Embryonic facial prominence (tissue), 1 donor: ENCODE measurements around the gene MORN5.

Experiments used
- DNase-seq: peaks from one replicate; pipeline ENCODE4 v3.0.0-alpha.2; 2016; ENCODE audit errors: extremely low spot score

MORN5 gene

DNA sequence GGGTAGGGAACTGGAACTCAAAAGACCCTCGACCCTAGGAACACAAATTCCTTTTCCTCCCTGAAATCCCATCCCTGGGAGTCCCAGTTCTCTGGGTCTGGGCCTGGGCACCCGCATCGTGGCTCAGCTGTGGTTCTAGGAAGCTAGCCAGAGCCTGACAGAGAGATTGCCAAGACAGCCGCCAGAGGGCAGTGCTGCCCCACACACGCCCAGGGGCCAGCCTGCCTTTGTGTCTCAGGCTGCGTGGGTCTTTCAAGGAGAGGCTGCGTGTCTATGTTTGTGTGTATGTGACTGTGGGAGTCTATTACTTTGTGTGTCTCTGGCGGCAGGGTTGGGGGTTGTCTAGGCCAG is 34.6 kb upstream of the MORN5 start:
- DNase-seq: peak; percentile 28

DNA sequence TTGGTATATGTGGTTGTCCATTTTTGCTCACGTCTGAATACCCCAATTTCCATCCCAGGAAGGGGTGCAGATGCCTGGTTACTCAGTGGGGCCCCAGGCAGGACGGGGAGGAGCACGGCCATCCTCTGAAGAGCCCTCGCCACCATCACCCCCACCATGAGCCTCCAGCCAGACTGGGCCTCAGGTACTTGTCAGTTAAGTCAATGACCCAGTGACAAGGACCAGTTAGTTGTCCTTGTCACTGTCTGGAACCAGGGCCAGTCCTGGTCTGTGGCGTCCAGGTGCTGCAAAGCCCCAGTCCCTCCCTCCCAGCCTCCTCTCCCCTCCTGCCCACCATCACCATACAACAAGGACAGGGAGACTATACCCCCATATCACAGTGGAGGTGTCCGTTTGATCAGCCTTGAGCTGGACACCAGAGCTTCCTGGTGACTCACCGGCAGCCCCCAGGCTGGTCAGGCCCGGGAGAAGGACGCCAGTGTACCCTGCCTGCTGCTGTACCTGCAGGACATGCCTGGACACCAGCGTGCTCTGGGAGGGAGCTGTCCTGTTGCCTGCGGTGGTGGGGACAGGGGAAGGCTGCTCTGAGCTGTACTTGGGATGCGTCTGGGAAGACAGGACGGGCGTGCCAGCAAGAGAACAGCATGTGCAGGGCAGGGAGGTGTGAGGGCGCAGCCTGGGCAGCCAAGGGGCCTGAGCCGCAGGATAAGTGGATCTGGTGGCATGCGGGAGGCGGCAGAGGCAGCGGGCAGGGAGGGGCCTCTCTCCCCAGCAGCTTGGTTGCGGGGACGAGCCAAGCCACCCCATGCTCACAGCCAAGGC is 34.0 kb upstream of the MORN5 start:
- DNase-seq: no peak

DNA sequence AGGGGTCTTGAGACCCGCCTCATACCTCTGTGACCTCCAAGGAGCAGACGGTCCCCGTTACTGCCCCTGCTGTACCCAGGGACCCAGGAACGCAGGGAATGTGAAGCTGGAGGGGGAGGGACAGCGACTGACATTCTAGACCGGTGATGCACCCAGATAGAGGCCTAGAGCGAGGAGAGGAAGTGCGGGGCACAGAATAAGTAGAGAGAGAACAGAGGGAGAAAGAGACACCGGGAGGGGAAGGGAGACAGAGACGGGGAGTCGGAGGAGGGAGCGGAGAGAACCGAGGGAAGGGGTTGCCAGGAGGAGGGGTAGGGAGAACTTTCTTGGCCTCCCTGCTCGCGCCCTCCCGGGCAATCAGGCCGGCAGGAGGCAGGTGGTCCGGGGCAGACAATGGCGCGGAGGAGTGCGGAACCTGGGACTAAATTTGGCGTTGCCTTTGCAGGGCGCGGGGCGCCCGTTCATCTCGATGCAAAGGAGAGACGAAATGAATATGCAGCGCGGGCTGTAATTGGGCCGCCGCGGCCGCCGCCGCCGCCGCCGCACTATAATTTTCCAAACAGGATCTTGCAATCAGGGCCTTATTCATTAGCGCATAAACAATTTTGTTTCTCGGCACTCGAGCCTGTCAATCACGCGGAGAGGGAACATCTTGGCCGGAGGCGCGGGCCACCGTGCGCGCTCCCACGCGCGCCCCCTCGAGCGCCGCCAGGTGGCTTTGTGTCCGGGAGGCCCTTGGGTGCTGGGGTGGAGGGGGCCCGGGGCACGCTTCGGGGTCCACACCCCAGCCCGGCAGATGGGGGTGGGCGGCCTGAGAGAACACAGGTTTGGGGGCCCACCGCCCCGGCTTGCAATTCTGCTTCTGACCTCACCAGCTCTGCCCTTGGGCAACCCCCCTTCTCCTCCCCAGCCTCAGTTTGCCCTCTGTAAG is 33.1 kb upstream of the MORN5 start:
- no peak for DNase-seq

DNA sequence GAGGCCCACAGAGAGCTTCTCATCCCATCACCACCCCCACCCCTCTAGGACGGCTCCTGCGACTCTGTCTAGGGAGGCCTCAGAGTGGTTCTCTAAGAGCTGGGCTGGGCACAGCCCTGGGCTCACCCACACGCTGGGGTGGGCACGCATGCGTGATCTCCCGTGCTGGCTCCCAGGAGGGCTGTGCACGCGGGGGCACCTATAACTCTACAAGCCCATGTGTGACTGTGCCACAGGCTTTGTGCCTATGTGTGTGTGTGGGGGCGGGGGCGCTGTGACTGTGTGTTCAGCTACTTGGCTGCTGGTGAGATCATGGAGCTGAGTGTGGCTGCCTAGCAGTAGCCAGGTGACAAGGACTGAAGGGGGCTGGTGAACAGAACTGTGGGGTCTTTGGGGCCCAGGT is 32.3 kb upstream of the MORN5 start:
- DNase-seq: no peak

DNA sequence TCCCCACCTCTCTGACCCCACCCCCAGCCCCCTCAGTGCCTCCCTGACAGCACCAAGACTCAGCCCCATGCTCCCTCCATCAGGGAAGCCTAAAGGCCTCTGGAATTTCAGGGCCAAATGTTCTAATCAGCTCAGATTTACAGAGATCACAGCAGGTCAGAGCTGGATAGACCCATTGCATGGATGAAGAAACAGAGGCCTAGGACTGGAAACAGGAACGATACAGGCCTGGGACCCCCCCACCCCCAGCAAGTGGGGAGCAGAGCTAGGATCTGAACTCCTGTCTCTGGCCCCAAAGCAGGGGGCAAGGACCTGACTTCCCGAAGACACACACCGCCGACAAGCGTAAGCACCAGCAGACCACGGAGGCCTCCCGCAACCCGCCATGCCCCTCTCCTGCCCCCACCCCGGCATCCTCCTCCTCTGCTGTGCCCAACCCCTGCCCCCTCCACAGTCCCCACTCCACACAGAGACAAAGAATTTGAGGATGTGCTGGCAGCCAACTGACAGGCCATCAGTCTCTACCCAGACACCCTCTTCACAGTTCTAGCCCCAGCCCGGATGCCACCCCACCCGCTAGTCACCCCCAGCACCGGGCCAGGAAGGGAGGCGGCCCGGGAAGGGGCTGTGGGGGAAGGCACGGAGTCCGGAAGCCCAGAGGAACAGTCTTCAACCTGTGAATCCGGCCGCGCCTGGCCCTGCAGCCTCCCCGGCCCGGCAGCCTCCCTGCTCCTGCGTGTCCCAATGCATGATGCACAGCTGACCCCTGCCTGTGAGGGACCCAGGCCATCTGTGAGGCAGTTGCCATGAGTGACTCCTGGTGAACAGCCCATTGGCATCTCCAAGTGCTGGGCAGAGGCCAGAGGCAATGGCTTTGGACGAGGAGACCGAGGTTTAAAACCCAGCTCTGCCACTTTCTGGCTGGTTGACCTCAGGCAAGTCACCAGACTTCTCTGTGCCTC is 31.4 kb upstream of the MORN5 start:
- DNase-seq: no peak

DNA sequence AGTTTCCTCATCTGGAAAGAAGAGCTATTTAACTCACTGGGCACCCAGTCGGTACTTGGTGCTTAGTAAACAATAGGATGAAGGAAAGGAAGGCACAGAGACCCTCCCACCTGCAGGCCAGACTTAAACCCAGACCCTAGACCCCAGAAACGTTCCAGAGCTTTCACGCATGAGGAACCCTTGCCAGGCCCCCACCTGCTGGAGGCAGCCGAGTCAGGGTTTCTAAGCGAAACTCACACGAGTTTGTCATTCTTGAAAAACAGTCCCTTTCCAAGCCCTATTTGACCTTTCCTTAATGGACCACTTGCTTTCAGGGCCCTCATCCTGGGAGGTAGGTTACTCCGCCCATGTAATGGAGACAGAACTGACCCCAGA is 30.8 kb upstream of the MORN5 start:
- DNase-seq: no peak

DNA sequence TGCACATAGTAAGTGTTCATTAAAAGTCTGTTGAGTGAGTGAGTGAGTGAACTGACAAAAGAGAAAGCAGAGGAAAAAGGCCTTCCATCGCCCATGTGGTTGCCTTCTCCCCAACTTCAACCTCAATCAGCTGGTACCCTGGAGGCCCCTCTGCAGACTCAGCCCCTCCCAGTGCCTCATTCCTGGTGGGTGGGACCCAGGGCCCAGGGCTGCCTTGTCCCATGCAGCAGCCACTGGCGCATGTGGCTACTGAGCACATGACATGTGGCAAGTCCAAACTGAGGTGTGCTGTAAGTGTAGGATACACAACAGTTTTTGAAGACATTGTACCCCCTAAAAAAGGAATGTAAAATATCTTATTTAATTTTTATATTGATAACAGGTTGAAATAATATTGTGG is 29.7 kb upstream of the MORN5 start:
- DNase-seq: no peak

DNA sequence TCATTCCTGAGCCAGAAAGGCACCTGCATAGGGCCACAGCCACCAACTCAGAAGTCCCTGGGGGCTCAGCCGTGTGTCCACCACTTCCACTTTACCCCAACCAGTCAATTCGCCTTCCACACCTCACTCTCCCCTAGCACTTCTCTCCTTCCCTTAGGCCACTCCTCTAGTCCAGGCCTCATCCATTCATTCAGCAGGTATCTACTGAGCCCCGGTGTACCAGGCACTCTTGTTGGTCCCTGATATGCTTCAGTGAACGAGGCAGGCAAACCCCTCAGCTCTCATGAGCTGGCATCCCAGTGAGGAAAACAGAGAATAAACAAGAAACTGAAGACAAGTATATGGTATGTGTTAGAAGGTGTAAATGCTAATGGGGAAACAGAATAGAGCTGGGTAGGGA is 28.9 kb upstream of the MORN5 start:
- DNase-seq: no peak

DNA sequence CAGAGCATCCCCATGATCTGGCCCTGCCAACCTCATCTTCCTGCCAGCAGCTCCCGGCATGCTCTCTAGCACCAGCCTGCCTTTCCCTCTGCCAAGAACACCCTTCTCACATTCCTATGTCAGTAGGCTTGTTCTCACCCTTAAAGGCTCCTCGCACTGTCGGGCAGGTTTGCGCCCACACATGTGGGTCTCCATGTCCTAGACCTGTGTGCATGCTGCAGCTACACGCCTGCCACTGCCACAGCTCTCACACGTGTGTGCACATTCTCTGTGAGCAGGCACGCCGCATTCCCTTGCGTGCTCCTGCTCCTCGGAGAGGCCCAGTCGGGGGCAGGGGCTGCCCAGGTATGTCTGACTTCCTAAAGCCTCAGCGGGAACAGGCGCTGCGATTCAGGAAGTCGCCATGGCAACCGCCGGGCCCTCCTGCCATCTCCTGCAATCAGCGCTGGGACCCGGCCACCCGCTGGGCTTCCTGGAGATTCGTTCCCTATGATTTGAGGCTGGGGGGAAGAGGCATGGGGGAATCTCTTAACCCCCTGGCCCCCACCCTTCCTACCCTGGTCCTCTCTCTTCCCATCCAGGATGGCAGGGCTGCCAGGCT is 28.2 kb upstream of the MORN5 start:
- no peak for DNase-seq

DNA sequence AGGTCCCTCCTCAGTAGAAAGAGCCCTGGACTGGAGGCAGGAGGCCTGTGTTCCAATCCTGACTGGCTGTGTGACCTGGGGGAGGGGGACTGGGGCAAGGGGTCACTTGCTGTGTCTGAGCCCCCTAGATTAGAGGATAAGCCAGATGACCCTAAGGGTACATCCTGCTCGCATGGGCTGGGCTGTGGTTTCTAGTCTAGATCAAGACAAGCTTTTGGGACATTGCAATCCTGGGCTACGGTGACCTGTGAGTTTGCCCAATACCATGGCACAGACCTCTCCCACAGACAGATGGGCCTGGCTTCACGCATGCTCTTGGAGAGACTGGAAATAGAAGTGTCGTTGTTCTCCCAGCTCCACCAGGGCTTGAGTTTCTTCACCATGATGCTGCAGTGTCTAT is 27.2 kb upstream of the MORN5 start:
- DNase-seq: no peak

DNA sequence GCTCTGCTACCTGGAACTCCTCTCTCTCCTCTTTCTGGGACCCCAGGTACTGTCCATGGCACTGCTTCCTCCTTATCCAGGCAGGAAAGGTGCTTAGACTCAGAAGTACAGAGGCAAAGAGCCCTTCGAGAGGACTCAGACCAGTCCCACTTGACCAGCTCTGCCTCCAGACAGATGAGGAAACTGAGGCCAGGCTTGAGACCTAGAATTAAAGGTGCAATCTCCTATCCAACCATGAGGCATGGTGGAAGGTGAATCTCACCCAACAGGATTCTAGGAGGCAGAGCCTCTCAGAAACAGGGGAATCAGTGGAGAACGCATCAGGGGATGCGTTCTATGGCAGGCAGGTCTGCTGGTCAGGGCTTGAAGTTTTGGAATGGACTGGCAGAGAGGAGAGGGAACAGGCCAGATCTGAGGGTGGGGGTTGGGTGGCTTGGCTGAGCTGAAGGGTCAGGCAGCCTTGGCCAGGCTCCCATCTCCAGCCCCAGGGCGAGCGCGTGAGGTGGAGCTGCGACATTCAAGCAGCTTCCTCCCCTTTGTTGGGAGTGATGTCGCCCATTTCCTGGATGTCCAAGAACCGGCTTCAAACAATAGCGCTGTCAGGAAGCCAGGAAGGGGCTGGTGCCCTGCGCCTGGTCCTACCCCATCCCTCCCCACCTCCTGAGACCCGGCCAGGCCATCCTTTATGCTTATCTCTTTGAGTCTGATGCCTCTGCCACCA is 26.3 kb upstream of the MORN5 start:
- no peak for DNase-seq

DNA sequence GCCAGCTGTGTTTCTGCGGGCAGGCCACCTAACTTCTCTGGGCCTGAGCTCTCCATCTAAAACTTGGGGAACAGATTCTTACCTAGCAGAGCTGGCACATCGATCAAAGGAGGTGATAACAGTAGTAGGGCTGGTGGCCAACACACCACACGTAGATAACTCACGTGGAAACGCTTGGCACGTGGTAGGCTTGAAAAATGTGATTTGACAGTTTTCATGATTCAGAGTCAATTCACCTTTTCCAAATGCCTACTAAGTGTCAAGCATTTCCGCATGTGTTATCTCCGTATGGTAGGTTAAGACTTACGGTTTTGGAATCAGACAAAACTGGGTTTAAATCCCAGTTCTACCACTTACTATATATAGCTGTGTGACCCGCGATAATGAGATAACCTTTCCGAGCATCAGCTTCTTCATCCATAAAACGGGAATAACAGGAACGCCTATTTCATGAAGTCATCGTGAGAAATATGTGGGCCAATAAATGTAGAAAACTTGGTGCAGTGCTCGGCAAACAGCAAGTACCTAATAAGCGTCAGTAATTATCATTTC is 25.6 kb upstream of the MORN5 start:
- no peak for DNase-seq

DNA sequence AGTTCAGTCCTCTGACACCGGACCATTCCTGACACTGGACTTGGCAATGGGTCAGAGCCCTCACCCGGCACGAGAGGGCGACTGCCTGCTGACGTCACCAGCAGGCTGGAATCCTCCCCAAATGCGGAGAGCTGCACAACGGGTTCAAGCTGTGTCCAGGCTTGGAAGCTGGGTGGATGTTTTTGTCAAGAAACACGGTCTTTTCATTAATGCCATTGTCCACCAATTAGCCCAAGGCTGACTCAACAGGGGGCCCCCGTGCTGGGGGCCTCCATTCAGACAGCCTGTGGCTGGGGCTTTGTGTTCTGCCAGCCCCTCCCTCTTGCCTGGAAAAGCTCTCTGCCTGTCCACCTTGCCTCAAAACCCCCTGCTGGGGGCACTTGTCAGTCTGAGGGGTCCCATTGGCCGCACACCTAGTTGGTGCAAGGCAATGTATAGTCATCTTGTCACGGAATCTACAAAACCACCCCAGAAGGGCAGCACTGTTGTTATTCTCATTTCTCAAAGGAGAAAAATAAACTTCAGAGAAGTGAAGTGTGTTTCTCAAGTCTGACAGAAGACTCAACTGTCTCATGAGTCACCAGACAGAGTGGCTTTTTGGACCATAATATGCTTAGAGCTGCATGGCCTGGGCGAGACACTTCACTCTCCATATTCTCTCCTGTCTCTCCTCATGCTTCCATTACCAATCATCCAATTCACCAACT is 24.7 kb upstream of the MORN5 start:
- no peak for DNase-seq

DNA sequence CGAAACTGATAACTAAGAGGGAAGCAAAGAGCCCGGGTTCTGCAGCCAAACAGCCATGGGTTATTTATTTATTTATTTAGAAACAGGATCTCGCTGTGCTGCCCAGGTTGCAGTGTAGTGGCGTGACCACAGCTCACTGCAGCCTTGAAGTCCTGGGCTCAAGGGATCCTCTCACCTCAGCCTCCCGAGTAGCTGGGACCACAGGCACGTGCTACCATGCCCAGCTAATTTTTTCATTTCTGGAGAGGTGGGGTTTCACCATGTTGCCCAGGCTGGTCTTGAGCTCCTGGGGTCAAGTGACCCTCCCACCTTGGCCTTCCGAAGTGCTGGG is 24.2 kb upstream of the MORN5 start:
- no peak for DNase-seq

DNA sequence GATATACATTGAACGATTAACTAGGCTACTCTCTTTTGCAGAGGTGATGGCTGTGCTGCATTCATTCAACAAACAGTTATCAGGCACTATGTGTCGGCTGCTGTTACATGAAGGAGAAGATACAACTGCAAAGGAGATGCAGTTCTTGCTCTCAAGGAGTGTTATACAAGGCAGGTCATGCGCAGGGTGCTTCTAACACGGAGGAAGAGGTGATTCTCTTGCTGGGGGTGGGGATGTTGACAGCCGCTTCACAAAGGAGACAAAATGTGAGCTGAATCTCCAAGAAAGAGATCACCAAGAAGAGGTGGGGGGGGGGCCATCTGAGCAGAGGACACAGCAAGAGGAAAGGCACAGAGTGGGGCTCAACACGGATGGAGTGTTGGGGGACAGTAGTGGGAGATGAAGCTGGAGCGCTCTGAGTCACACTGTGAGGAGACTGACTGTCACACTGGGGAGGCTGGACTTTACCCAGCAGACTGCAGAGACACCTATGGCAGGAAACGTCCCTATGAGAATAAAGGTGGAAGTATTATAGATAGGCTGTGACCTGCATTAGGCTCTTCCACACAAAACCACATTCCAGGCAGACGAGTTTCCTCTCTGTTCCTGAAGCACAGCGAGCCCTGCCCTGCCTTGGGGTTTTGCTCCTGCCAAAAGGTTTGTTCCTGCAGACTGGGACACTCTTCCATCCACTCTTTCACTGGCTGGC is 21.0 kb upstream of the MORN5 start:
- DNase-seq: no peak

DNA sequence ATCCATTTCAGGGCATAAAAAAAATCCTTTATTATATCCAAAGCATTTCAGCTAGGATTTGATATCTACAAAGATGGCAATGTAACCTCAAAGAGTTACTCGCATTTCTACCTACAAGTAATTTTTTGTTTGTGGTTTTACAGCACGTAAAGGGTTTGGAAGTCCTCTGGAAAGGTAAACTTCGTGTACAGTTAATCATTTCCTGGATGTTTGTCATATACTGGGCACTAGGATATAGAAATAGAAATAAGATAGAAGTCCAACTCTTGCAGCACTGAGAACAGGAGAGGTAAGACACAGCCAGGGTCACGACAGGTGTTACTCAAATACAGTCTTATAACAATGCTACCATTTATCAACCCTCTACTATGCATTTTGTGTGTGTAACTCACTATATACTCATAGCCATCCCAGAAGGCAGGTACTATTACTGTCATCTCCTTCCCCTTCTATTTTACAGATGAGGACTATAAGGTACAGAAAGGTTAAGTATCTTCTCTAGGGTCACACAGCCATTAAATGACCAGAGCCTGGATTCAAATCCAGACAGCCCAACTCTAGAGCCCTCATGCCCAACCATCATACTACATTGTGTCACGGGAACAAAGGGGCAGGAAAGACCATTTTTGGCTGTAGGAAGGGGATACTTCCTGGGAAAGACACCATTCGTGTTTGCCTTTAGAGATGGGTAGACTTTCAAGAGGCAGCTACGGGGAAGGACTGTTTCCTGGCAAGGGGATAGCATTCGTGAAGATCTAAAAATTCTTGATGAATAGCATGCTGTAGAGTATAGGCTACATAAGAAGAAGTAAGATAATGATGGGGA is 19.1 kb upstream of the MORN5 start:
- DNase-seq: no peak

DNA sequence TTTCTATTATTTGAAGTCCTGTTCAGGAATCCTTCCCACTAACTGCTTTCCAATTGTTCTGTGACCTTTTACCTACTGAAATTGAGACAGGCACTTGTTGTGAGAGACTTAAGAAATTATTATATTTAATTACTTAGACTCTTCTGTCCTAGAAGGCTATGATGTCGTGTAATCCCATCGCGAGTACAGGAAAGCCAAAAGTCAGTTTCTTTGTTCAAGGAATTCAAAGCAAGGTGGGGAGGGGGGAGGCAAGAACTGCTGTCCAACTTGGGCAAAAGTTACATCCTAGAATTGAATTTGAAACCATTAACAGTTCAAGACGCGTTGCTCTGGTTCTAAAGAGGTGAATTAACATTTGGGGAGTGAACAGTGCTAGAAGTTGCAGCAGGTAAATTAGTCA is 18.0 kb upstream of the MORN5 start:
- DNase-seq: no peak

DNA sequence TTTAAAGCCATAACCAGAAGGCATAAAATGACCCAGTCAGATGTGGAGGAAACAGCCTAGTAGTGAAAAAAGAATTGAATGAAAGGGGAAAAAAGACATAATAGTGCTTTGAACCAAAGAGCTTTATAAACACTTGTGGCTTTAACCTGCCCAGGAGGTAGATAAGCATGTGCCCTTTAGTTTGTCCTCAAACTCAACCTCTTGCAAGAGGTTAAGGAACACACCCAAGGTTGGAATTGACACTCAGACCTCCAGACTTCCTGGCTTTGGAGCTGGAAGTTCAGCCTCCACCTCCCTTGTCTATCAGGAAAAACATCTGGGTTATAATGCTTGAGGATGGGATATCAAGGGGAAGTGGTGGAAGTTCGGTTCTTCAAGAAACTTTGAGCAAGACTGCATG is 16.4 kb upstream of the MORN5 start:
- DNase-seq: no peak
